NCI-H1417 (cell line): Measurements from ENCODE around the gene KIF3A.

Experiments used
- DNase-seq, 3 experiments: peaks; one replicate each; lab custom pipeline; 2025; lab: John Stamatoyannopoulos, UW

Gene KIF3A

GRCh38 chr5:132677682-132678400 lies 59.5 kb downstream of the KIF3A start:
- DNase-seq: no peak

GRCh38 chr5:132677191-132677590 lies 60.2 kb downstream of the KIF3A start:
- DNase-seq: no peak

GRCh38 chr5:132675936-132676689 lies 61.2 kb downstream of the KIF3A start:
- no peak for DNase-seq

- DNase-seq: no peak
Measured at GRCh38 chr5:132674671-132675506, 62.5 kb downstream of the KIF3A start.

GRCh38 chr5:132673939-132674630 lies 63.3 kb downstream of the KIF3A start, which contains the start of gene IL4:
Gene IL4 (plus strand): TSS chr5:132673989. CDS start chr5:132674051, 62 bp downstream.
- DNase-seq: no peak

- DNase-seq: no peak
Measured at GRCh38 chr5:132673488-132673887, 63.9 kb downstream of the KIF3A start.

GRCh38 chr5:132671000-132671399 lies 66.3 kb downstream of the KIF3A start:
- DNase-seq: no peak

- DNase-seq: no peak
Measured at GRCh38 chr5:132669966-132670882, 67.1 kb downstream of the KIF3A start.

- DNase-seq: no peak
Measured at GRCh38 chr5:132669455-132669820, 67.9 kb downstream of the KIF3A start.

GRCh38 chr5:132668706-132669454 lies 68.5 kb downstream of the KIF3A start:
- no peak for DNase-seq

GRCh38 chr5:132667761-132668705 lies 69.3 kb downstream of the KIF3A start:
- no peak for DNase-seq

GRCh38 chr5:132667309-132667708 lies 70.0 kb downstream of the KIF3A start:
- DNase-seq: no peak

GRCh38 chr5:132666310-132667123 lies 70.8 kb downstream of the KIF3A start:
- no peak for DNase-seq

- no peak for DNase-seq
Measured at GRCh38 chr5:132665574-132666080, 71.7 kb downstream of the KIF3A start.

- DNase-seq: no peak
Measured at GRCh38 chr5:132664696-132665209, 72.6 kb downstream of the KIF3A start.

- no peak for DNase-seq
Measured at GRCh38 chr5:132663771-132664695, 73.3 kb downstream of the KIF3A start.
